Activated effector memory CD4-positive, alpha-beta T cell treated with Interleukin-2 at 50 U/mL for 16 hours (primary cell): ENCODE measurements around the gene MFSD6.

Source experiments
- DNase-seq: peaks from one replicate; pipeline ENCODE4 v3.0.0-alpha.2; 2020

Gene MFSD6

GRCh38 chr2:190534310-190535120, 126.4 kb downstream of the MFSD6 start, which contains the start of gene NEMP2:
NEMP2 (minus strand) TSS chr2:190534722; CDS start chr2:190534655, 67 bp downstream.
- DNase-seq, result peak; percentile 76

DNA sequence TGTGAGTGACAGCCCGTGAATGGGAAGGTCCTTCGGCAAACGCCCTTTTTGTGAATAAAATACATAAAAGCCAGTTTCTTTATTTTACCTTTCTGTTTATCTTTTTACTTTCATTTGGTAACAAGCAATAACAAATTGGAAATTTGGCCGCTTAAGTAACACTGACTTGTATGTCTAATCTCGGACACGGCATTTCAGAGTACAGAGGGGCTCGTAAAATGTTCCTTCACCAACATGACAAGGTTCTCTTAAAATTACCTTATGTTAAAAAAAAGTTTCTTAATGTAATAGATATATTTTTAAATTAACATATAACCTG, 126.9 kb downstream of the MFSD6 start:
- DNase-seq, result no peak

DNA sequence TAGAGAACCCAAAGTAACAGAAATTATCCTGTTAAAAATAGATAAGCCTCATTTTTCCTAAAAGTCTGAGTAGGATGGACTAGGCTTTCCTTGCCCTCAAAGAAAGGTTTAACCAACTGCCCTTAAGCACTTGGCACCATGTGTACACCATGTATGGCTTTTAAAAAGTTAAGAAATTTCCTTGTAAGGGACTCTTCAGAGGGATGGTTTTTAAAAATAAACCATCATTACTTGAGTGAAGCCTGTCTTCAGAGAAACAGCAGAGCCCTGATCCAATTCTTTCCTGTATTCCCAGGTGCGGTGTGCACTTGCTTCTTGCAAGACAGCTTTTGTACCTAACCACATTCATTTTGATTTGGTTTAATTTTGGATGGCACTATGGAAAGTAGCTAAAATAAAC, 127.4 kb downstream of the MFSD6 start:
- DNase-seq, result no peak

- DNase-seq, result no peak
These were observed 129.6 kb downstream of the MFSD6 start for GRCh38 chr2:190537765-190538164.

DNA sequence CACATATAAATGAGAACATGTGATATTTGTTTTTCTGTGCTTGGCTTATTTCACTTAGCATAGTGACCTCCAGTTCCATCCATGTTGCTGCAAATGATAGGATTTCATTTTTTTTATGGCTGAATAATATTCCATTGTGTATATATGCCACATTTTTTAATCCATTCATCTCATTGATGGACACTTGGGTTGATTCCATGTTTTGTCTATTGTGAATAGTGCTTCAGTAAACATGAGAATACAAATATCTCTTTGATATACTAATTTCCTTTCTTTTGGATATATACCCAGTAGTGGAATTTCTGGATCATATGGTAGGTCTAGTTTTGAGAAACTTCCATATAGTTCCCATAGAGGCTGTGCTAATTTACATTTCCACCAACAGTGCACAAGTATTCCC, 130.0 kb downstream of the MFSD6 start:
- DNase-seq, result no peak

- DNase-seq, result no peak
These were observed 131.9 kb downstream of the MFSD6 start for GRCh38 chr2:190540048-190540447.

GRCh38 chr2:190545093-190545492, 136.9 kb downstream of the MFSD6 start:
- DNase-seq, result no peak

GRCh38 chr2:190545555-190546385, 137.6 kb downstream of the MFSD6 start:
- DNase-seq, result no peak

GRCh38 chr2:190546734-190547133, 138.6 kb downstream of the MFSD6 start:
- DNase-seq, result no peak

- no peak for DNase-seq
These were observed 139.7 kb downstream of the MFSD6 start for GRCh38 chr2:190547886-190548285.

- no peak for DNase-seq
These were observed 142.0 kb downstream of the MFSD6 start for GRCh38 chr2:190550137-190550536.
